LNCaP clone FGC (cell line): ENCODE results near the gene ICAM1.

ENCODE experiments used
- DNase-seq: peaks from one replicate; pipeline ENCODE4 v3.0.0-alpha.2; 2011; ENCODE audit warnings: low read depth
- H3K4me3 ChIP-seq: 2 replicates; pipeline ENCODE4 v1.5.1; 2011; ENCODE audit warnings: mild to moderate bottlenecking, low read depth, low read length, control low read depth
- TF ChIP-seq, protein P1 (sequence below): IDR thresholded peaks from 2 replicates; pipeline ENCODE4 v1.5.1; 2012; ENCODE audit warnings: mild to moderate bottlenecking; ENCODE audit not compliant: control insufficient read depth, insufficient read depth; ENCODE audit errors: extremely low read depth

ICAM1 gene

DNA sequence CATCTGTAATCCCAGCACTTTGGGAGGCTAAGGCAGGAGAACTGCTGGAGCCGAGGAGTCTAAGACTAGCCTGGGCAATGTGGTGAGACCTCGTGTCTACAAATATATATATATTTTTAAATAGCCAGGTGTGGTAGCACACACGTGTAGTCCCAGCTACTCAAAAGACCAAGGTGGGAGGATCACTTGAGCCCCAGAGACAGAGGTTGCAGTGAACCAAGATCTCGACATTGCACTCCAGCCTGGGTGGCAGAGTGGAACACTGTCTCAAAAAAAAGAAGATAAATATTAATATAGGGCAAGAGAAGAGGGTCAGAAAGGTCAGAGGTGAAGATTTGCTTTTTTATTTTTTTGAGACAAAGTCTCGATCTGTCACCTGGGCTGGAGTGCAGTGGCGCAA, 24.4 kb upstream of the ICAM1 start:
- H3K4me3 ChIP-seq: no peak overlapping the region
- TF ChIP-seq, protein P1, sequence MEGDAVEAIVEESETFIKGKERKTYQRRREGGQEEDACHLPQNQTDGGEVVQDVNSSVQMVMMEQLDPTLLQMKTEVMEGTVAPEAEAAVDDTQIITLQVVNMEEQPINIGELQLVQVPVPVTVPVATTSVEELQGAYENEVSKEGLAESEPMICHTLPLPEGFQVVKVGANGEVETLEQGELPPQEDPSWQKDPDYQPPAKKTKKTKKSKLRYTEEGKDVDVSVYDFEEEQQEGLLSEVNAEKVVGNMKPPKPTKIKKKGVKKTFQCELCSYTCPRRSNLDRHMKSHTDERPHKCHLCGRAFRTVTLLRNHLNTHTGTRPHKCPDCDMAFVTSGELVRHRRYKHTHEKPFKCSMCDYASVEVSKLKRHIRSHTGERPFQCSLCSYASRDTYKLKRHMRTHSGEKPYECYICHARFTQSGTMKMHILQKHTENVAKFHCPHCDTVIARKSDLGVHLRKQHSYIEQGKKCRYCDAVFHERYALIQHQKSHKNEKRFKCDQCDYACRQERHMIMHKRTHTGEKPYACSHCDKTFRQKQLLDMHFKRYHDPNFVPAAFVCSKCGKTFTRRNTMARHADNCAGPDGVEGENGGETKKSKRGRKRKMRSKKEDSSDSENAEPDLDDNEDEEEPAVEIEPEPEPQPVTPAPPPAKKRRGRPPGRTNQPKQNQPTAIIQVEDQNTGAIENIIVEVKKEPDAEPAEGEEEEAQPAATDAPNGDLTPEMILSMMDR: no peak
- no peak for DNase-seq

DNA sequence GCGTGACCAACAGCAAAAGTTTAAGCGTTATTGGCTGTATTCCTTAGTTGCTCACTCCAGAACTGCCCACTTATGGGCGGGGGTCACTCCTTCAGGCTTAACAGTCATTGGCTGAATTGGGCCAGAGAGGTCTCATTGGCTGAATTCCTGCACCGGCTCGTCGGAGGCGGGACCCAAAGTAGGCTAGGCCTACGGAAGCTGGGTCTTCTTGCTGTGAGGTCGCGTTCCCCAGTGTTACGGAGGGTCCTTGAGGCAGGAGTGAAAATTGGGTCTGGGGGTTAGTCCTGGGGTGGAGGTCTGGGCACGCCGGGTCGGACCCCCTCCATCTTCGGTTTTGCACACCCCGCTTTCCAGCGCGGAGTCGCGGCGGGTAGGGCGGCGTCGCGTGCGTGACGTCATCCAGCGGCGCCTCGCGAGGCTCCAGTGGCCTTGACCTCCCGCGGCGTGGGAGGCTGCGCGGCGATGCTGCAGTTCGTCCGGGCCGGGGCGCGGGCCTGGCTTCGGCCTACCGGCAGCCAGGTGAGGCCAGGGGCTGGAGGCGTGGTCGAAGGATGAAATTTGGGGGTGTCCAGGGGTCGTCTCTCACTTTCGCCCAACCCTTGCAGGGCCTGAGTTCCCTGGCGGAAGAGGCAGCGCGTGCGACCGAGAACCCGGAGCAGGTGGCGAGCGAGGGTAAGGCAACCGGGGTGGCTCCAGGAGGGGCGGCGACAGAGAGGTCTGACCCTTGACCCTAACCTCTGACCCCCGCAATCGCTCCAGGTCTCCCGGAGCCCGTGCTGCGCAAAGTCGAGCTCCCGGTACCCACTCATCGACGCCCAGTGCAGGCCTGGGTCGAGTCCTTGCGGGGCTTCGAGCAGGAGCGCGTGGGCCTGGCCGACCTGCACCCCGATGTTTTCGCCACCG, 18.9 kb upstream of the ICAM1 start, which contains the start of gene MRPL4:
MRPL4 (plus strand) TSS at position 423 of the 903 bp plus-strand sequence; CDS start at position 463, 40 bp downstream.
- DNase-seq: peak; percentile 98
- peak within 1 kb of the TSS; percentile 89 for H3K4me3 ChIP-seq
- TF ChIP-seq, protein P1: no peak

DNA sequence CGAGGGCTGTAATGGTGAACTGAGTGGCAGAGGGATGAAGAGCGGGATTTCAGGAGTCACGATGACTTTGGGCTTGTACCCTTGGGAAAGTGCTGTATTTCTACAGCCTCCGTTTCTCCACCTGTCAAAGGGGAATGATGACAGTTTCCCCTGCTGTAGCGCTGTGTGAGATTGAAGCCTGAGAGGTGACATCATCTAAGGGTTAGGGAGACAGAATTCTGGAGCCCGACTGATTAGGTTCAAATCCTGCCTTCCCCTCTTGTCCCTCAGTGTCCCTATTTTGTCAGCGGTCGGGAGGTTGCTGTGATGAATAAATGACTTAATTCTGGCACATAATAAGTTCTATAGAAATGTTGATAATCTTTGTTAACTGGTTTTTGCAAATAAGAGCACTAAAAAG, 18.2 kb upstream of the ICAM1 start:
- DNase-seq: no peak
- peak overlapping the region; percentile 89 for H3K4me3 ChIP-seq
- TF ChIP-seq, protein P1: no peak

DNA sequence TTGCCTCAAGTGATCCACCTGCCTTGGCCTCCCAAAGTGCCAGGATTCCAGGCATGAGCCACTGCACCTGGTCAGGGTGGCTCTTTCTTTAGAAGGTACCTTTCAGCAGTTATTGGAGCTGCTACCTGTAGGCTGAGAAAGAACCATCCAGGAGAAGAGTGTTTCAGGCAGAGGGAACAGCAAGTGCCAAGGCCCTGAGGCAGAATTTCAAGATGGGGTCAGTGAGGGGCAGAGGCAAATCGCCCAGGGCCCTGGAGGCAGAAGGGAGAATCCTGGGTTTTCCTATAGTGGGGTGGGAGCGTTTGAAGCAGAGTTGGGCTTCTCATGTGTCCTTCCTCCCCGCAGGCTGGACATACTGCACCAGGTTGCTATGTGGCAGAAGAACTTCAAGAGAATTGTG, 16.7 kb upstream of the ICAM1 start:
- TF ChIP-seq, protein P1: no peak
- H3K4me3 ChIP-seq: no peak overlapping the region
- no peak for DNase-seq

DNA sequence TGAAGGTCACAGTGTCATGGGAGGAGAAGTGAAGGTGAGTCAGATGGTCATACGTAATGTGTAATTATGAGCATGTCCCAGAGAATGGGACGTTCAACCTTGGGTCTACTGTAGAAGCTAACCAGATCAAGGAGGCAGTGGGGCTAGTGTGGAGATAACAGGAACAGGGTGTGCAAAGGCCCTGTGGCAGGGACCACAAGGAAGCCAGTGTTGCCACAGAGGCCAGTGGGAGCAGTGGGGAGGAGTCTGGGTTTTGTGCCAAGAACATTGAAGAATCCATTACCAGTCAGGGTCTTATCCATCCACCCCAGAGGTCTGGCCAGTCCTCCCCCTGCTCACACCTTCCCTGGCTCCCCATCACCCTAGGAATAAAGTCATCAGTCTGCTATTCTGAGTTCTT, 15.6 kb upstream of the ICAM1 start:
- H3K4me3 ChIP-seq: no peak overlapping the region
- no peak for DNase-seq
- TF ChIP-seq, protein P1: no peak

DNA sequence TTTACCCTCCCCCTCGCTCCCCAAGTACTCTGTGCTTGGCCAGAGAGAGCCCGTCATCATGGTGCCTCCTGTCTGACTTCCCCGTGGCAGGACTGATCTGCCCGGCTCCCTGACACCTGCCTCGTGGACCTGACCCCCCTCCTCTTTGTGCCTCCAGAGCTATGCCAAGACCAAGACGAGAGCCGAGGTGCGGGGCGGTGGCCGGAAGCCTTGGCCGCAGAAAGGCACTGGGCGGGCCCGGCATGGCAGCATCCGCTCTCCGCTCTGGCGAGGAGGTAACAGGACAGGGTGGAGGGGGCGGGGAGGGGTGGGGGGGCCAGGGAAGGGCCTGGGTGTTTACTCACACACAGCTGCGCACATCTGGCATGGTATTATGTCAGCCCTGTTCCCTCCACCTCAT, 14.4 kb upstream of the ICAM1 start:
- DNase-seq: no peak
- no peak overlapping the region for H3K4me3 ChIP-seq
- TF ChIP-seq, protein P1: no peak
